ENCODE data around the gene CARNS1. TPM values are rescaled to one million over a fixed set of nuclear protein-coding genes. Genes with fewer than 3 reads are reported as not detected.

CARNS1 gene
- total and polyA plus RNA-seq, 10 donors = 1.0 to 4.4 (median 2.0) TPM

- TF ChIP-seq POLR2A (IDR thresholded peaks at IDR 0.05) = no peak
- TF ChIP-seq POLR2AphosphoS5 (IDR thresholded peaks at IDR 0.05) = no peak
- TF ChIP-seq CTCF (IDR thresholded peaks at IDR 0.05 in 8 of 11, conservative IDR thresholded peaks at IDR 0.05 in 3 of 11) = no peak
- peaks cover 0 to 18% (median 0%) of the 10 kb centered on the region in 7 donors for H3K27me3 ChIP-seq (replicated peaks in 1 of 7)
- peak overlapping the region; percentile 55 to 78 (median 62) for H3K4me3 ChIP-seq
- peak overlapping the region in 7 of 8 donors; percentile 87 to 96 (median 93) for H3K27ac ChIP-seq
- no peaks in the 10 kb centered on the region for H3K9me3 ChIP-seq
- WGBS, 5 donors = 13 to 24% (median 18%) methylated on average over 12 to 16 of the region's 16 CpGs
- no peaks in the 10 kb centered on the region for H3K36me3 ChIP-seq
- peaks cover 47 to 87% (median 72%) of the 10 kb centered on the region in 6 donors for H3K4me1 ChIP-seq
- peak; percentile 83 for DNase-seq
- intact Hi-C loops (cut with DNase I; ENCODE audit: low total_unique reads) = no loop called here
Observed at GRCh38 chr11:67371911-67372320, 43.6 kb upstream of the CARNS1 start.

DNA sequence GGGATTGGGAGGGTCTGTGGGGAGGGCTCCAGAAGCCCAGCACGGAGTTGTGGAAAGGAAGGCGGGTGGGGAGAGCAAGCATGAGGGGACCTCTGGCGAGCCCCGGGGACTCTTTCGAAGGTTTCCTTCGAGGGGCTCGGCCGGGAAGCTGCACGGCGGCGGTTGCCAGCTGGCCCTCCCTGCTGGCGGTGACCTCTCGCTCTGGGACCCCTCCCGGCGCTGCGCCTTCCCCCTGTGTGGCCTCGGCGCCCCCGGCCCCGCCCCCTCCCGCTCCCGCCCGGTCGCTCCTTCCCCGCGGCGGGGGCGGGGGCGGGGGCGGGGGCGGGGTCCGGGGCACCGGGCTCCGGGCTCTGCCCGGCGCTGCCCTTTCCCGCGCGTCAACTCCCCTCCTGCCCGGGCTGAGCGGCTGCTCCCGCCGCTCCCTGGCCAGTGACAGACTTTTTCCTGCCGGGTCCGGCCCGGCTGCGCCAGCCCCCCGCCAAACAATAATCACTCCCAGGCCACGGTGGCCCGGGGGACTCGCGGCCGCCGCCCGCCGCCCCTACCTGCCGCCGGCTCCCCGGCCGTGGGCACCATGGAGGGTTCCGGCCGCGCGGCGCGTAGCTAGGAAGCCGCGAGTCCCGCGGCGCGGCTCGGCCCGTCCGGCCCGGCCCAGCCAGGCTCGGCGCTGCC lies 43.0 kb upstream of the CARNS1 start:
- Histone ChIP-seq H3K9me3 (no peaks in the 10 kb centered on the region), H3K4me1 (peaks cover 42 to 81% (median 66%) of the 10 kb centered on the region in 6 donors), H3K27me3 (replicated peaks in 1 of 7) (peaks cover 0 to 18% (median 0%) of the 10 kb centered on the region in 7 donors), H3K27ac (peak overlapping the region; percentile 85 to 96 (median 93)), H3K4me3 (peak overlapping the region; percentile 55 to 78 (median 62)), H3K36me3 (no peaks in the 10 kb centered on the region)
- intact Hi-C loops (cut with DNase I; ENCODE audit: low total_unique reads) = no loop called here
- DNase-seq = peak; percentile 87
- TF ChIP-seq POLR2AphosphoS5 (IDR thresholded peaks at IDR 0.05) (no peak), CTCF (IDR thresholded peaks at IDR 0.05 in 8 of 11, conservative IDR thresholded peaks at IDR 0.05 in 3 of 11) (no peak), POLR2A (IDR thresholded peaks at IDR 0.05) (no peak)
- 0 to 2% (median 1%) methylated on average over 22 to 77 of the region's 78 CpGs for WGBS, 5 donors

DNA sequence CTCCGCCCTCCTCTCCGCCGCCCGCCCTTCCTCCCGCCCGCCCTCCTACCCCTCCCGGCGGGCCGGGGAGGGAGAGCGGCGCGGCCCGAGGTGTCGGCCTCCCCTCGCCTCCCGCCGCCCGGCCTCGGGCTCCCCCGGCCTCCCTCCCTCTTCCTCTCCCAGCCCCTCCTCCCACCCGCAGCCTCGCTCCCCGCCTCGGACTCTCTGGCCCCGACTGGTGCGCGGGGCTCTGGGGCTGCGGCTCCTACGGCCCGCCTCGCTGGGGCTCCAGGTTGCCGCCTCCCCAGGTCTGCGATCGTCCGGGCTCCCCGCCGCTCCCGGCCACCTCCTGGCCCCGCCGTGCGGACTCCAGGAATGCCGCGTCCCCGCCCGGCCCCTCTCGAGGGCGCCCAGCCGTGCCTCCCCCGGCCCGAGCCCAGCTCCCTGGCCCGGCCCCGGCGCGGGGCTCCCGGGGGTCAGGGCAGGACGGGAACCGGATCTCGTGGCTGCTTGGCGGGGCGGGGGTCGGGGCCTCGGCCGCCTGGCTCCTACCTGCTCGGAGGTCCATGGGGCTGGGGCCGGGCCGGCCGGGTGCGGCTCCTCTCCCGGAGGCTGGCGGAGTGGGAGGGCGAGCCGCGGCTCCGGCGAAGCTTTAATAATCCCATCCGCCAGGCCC lies 42.4 kb upstream of the CARNS1 start, which contains the start of gene CLCF1:
CLCF1 (minus strand) TSS at position 606 of the 655 bp plus-strand sequence; CDS start at position 547, 59 bp downstream.
- intact Hi-C loops (cut with DNase I; ENCODE audit: low total_unique reads) = no loop called here
- peak within 1 kb of the TSS; percentile 85 to 96 (median 93) for H3K27ac ChIP-seq
- H3K36me3 ChIP-seq = no peaks in the 10 kb centered on the region
- DNase-seq = peak; percentile 91
- TF ChIP-seq POLR2A (IDR thresholded peaks at IDR 0.05) (no peak), CTCF (IDR thresholded peaks at IDR 0.05 in 8 of 11, conservative IDR thresholded peaks at IDR 0.05 in 3 of 11) (no peak), POLR2AphosphoS5 (IDR thresholded peaks at IDR 0.05) (peak; percentile 14 to 58 (median 33))
- H3K9me3 ChIP-seq = no peaks in the 10 kb centered on the region
- peaks cover 0 to 18% (median 0%) of the 10 kb centered on the region in 7 donors for H3K27me3 ChIP-seq (replicated peaks in 1 of 7)
- peak within 1 kb of the TSS; percentile 55 to 78 (median 62) for H3K4me3 ChIP-seq
- H3K4me1 ChIP-seq = peaks cover 38 to 75% (median 60%) of the 10 kb centered on the region in 6 donors
- WGBS, 5 donors = 0 to 1% (median 1%) methylated on average over 35 to 76 of the region's 76 CpGs

All from spleen (tissue), 11 donors.